Suppressor macrophage (primary cell): ENCODE data around the gene RRAS.

ENCODE experiments used
- DNase-seq, 4 experiments: peaks; one replicate each; pipeline ENCODE4 v3.0.0-alpha.2; 2020 to 2022

RRAS gene

DNA sequence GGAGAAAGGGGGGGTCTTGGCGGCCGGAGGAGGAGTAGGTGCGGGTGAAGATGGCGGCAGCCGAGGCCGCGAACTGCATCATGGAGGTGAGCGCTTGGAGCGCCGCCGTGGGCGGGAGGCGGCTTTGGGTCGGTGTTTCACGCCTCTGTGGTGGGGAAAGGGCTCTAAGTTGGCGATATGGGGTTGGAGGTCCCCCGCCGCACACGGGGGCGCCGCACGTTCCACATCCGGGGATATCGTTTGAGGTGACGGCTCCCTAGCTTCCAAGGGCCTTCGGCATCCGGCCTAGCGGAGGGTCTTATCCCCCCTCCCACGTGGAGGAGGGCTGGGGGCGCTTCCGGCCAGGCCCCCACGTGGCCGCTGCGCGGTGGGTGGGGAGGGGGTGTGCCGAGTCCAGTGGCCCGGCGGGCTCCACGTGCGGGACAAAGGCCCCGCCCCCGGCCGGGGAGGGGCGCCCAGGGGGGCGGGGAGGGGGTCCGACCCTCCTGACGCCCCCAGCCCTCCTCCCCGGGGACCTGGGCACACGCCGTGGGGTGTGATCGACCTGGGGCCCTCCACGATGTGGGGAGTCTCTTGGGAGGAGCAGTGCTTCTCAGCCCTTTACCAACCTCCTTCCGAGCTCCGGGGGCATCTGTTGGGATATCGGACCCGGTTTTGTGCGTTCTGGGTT is 37.4 kb upstream of the RRAS start, which contains the start of gene PRMT1:
Gene PRMT1, plus strand, starts transcription at position 41 of the 670 bp plus-strand sequence. Its CDS starts 10 bp downstream, at position 51.
- peak; percentile 32 to 73 (median 46) for DNase-seq

DNA sequence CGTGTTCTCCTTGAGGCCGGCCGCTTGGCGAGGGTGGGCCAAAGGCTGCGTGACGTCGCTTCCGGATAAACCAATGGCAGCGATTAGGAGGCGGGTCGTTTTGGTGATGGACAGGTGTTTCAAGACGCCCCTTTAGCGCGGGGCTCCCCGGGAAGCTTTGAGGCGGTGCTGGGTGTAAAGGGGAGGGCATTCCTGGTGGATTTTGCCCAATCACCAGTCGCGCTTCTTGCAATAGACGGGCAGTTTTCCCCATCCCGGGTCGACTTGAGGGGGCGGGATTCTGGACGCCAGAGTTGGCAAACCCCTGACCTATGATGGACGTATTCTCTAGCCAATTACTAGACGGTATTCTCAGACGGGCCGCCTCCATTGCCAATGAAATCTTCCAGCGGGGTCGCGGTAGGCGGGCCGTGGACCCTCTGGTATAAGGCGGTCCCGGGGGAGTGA is 36.9 kb upstream of the RRAS start:
- peak; percentile 100 for DNase-seq

DNA sequence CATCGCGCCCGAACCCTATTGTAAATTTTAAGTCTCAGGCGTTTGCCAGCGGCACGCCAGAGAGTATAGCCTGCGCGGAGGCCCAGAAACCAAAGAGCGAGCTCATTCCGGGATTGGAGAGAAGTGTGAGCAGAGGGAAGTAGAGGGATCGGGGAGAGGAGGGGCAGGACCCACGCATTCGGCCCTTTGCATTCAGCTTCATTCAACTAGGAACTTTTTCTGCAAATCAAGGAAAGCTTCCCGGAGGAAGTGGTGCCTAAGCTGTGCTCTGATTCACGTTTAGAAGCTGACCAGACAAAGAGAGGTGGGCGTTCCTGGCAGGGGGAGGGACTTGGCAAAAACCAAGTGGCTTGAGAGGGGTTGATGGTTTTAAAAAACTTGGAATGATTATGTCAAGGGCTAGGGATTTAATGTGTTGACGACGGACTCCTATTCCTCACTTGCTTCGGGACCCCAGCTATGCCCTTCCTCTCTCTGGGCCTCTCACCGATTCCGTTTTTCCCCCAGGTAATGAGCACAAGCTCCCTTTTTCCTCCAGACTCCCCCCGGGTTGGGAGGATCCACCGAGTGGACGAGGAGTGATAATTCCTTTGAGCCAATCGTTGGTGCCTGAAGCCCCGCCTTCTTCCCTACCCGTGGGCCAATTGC is 36.3 kb upstream of the RRAS start:
- peak; percentile 92 to 97 (median 96) for DNase-seq

DNA sequence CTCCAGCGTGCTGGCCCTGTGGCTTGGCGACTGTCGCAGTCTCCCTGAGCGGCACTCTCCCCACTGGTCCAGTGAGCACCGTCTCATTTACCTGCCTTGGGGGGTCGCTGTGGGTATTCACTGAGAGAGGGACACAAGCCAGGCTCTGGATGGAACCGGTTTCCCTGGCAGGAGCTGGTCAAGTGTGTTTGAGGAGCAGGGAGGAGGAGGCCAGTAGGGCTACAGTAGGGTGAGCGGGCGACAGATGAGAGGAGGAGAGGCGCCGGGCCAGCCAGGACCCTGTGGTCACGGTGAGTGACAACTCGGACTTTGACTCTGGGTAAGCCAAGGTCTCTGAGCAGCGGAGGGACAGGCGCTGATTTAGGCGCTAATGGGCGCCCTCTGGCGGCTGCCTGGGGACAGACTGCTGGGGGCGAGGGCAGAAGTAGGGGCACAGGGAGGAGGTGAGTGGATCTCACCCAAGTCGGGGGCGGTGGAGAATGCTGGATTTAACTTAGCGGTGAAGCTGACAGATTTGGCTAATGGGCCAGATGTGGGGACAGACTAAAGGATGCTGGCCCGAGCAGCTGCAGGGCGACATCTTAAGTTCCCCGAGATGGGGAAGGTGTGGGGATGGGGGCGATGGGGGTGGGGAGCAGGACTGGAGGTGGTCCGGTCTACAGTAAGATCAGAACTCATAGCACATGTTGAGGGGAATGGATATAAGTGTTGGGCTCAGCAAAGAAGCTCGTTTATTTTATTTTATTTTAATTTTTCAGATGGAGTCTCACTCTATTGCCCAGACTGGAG is 32.4 kb upstream of the RRAS start:
- DNase-seq = peak; percentile 79 to 91 (median 84)

DNA sequence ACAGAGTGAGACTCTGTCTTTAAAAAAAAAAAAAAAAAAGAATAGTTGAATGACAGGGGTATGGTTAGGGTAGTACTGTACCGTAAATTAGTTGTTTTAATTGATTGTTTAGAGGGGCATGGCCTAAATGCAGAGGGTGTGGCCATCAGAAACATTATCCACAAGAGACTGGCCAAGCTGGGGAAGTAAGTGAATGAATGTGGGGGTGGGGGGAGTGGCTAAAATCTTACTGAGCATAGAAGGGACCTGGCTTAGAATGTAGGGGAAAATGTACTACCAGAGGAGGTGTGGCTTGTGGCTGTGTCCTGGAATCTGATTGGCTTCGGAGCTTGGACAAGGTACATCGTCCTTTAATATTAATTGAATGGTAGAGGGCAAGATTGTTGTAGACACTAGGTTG is 29.6 kb upstream of the RRAS start:
- DNase-seq = peak; percentile 27 to 56 (median 40)

DNA sequence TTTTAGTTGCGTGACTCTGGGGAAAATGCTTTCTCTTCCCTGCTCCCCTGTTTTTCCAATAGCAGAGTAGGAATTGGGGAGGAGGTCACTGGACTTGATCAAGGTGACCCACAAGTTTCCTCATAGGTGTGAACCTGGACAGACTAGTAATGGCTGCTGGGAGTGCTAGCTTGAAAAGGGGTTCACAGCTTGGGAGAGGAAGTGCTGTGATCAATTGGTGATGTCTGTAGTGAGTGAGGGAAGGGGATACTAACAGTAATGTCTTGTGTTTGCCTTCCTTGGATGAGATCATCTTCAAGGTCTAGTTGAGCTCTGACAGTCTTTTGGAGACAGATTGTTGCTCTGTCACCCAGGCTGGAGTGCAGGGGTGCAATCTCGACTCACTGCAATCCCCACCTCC is 27.5 kb upstream of the RRAS start:
- no peak for DNase-seq

DNA sequence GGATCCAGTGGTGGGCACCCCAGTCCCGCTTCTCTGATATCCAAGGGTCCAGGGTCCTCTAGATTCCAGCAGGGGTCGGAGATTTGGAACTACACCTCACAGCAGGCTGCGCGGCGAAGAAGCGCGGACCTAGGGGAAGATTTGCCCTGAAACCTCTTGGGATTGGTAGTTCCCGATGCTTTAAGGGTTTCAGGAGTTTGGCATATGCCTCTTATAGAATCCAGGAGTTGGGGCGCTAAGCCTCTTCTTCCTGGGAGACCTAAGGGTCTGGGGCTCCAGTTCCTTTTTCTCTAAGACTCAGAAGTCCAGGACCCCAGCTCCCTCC is 26.1 kb upstream of the RRAS start:
- DNase-seq = peak in 2 of 4 experiments; percentile 30 to 32

DNA sequence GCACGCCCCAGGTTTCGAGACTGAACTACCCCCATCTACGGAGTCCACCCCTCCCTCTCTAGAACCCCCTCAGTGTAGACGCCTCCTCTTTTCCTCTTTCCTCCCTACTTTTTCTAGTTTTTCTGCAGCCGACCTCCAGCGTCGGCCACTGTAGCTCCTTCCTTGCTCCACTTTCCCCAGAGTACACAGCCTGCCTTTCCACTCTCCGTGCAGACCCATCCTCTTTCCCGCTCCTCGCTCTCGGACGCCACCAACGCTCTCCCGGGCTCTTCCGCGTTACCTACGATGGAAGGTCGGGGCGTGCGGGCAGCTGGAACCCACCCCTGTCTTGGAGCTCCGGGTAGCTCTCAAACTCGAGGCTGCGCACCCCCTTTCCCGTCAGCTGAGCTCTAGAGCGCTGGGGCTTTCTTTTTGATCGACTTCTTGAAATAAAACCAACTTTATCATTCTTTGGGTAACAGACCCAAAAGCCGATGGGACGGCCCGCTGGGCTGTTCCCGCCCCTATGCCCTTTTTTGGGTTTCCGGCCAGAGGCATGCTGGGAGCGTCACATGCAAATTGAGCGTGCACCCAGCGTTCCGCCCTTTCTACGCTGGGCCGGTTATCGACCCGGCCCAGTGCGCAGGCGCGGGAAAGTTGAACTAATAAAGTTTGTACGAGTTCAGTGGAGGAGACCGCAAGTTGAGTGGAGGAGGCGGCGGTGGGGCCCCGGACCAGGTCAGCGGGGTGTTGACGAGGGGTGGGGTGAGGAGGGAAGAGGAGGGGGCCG is 25.6 kb upstream of the RRAS start, which contains the start of the genes BCL2L12 and IRF3:
Gene BCL2L12, plus strand, starts transcription at position 583 of the 769 bp plus-strand sequence. CDS start 760 bp downstream, outside the sequence.
Gene IRF3, minus strand, starts transcription at position 507 of the 769 bp plus-strand sequence. CDS start 1,019 bp downstream, outside the sequence.
- DNase-seq = peak; percentile 99

DNA sequence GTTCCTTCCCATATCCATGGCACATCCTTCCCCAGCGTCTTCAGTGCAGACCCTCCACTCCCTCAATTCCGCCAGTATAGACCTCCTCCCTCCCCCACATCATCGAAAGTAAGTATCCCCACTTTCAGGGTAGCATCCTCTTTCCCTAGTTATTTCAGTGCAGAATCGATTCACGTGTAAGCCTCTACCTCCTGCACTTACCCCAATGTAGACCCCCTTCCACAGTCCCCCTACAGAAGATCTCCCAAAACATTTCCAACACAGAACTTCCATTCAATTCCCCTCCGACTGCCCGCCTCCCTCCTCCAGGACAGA is 25.1 kb upstream of the RRAS start:
- DNase-seq = no peak

DNA sequence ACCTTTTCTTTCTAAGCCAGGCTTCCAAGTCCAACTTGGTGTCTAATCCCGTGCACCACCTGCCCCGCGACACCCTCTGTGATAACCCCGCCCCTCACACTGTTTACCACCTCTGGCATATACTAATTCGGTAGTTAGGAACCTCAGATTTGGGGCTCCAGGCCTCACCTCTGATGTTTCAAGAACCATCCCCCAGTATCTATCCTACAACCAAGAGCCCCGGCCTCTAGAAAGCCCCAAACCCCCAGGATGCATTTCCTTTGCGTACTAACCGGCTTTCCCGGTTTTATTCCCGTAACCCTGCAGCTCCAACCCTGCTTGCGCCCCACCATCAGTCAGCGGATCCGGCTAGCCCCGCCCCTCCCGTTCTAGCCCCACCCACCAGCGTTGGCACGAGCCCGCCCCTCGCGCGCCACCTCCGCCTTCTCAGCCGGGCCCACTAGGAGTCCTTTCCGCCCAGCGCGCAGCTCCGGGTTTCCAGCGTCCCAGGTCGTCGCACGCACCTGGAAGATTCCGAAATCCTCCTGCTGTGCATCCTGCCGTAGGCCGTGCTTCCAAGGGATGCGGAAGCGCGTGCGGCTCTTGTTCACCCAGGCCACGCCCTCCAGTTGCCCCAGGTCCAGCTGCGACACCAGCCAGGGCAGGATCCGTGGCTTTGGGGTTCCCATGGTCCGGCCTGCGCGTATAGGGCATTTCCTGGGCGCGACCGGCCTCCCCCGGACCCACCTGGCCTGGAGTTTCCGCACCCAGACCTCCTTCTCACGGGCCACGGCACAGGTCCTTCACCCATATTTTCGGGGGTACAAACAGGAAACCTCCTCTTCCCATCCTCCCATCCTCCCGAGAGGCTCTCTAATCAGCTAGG is 24.5 kb upstream of the RRAS start:
- DNase-seq = peak; percentile 76 to 93 (median 85)

DNA sequence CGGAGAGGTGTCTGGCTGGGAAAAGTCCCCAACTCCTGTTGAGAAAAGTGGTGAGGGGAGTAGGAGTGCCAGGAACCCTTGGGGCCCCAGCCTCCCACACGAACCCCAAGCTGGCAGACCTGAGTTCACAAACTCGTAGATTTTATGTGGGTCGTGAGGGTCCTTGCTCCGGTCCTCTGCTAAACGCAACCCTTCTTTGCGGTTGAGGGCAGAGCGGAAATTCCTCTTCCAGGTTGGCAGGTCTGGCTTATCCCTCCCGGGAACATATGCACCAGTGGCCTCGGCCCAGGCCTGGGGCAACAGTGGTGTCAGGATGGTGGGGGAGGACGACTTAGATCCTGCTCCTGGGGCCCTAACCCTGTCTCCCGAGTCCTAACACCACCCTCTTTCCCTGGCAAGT is 23.3 kb upstream of the RRAS start:
- DNase-seq = no peak

DNA sequence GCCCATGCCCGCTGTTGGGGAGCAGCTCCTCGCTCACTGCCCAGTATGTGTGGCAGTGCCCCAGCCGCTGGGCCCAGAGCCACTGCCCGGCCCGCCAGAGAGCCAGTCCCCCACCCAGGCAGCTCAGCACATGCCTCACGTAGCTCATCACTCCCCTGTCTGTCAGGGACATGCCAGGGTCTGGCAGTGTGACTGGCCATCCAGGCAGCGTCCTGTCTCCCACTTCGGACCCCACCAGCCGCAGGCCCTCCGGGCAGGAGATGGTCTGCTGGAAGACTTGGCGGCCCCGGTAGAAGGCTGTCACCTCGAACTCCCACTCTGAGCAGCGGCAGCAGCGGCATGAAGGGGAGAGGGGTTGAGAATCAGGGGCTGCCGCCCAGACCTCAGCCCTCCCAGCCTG is 22.1 kb upstream of the RRAS start:
- no peak for DNase-seq

DNA sequence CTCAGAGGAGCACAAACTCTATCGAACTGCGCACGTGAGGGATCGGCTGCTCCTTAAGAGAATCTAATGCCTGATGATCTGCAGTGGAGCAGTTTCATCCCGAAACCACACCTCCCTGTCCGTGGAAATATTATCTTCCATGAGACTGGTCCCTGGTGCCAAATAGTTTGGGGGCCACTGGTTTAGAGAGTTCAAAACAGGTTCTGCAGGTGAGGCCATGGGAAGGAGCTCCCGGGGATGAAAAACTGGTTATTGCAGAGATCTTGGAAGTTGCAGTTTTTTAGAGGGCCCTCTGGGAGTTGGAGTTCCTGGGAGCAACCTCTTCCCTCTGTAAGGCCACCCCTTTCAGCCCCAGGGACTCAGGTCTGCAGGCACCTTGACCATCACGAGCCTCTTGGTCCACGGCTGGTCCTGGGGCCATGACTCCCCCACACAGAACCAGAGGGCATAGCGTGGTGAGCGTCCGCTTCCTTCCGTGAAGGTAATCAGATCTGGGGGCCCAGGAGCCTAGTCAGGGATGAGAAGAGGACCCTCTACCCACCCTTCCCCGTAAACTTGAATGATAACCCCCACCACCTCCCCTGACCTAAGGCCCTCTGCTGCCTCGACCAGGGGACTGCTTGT is 20.5 kb upstream of the RRAS start:
- DNase-seq = no peak

DNA sequence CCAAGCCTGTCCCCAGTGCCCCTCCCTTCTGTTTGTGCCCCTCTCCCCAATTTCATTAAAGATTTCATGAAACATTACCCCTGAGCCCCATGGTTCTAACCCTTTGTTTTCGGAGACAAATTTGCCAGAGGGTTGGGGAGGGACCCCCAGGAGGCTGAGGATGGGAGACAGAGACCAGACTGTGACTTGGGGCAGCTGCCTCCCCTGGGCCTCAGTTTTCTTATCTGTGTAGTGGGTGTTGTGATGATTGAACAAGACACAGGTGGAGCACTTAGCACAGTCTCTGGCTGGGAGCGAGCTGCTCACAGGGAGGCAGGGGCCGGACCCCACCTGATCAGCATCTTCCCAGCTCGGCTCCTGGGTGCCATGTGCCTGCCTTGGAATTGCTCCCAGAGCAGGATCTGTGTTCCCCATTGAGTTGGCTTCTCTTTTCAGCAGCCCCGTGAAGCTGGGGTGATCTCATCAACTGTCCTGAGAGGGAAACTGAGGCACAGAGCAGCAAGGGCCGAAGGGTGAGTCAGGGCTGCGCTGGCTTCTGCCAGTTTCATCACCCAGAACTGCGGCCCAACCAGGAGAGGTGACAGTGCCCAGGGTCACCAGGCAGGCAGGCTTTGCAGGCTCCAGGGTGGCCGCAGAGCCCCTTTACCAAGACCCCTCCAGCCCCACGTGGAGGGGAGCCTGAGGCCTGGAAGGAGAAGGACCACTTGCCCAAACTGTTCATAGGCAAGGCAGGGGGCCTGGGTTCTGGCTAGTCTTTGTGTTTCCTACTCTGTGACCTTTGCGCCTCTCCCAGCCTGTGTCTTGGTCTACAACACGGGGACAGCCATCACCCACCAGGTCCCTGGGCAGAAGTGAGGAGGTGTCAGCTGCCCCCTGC is 18.9 kb upstream of the RRAS start:
- no peak for DNase-seq

DNA sequence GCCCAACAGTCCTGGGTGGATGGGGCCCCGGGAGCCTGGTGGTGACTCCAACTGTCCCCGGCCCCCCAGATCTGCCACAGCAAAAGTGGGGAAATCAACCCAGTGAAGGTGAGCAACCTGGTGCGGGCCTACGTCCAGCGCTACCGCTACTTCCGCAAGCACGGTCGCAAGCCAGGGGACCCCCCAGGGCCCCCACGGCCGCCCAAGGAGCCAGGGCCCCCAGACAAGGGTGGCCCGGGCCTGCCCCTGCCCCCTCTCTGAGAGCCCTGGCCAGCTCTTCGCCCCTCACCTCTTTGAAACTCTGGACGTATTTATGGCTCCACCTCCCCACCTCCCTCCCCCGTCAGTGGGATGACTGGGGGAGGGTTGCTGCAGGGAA is 18.2 kb upstream of the RRAS start:
- DNase-seq = no peak

DNA sequence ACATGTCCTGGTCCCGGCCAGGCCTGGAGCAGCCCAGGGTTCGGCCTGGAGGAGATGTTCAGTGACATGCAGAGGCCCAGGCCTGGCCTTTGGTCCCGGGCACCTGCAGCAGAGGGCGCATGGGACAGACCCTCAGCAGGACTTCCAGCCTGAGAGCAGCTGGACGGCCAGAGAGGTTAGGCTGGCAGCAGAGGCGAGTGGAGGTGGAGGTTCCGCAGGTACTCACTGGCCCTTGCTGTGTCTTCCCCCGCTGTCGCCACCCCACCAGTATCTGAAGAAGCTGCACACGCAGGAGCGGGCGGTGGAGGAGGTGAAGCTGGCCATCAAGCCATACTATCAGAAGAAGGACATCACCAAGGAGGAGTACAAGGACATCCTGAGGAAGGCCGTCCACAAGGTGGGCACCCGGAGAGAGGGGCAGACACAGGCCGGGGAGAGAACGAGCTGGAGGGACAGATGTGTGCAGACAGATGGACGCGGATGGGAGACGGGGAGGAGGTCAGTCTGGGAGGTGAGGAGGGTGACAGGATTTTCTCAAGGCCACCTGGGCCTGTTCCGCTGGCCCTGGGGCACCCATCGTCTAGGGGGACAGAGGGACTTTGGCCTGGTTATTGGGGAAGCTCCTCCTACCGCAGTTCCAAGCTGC is 17.7 kb upstream of the RRAS start:
- DNase-seq = no peak

DNA sequence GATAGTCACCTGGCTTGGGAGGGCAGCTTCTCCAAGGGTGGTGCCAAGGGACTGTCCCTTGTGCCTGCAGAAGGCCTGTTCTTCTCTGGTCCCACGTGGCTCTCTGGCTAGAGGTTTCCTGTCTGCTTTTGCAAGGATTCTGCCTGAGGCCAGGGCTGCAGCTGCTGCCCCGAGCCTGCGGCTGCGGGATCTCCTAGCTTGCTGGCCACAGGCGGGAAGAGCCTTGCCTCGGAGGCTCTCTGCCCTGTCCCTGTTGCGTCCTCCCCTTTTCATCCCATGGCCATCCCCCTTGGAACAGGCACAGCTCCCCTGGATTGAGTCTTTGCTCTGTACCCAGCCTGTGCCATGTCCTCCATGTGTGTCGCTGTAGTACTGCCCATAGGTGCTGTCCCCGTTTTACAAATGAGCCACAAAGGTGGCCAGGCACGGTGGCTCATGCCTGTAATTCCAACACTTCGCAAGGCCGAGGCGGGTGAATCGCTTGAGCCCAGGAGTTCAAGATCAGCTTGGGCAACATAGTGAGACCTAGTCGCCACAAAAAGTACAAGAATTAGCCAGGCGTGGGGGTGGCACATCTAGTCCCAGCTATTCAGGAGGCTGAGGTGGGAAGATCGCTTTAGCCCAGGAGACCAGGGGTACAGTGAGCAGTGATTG is 16.6 kb upstream of the RRAS start:
- DNase-seq = no peak

DNA sequence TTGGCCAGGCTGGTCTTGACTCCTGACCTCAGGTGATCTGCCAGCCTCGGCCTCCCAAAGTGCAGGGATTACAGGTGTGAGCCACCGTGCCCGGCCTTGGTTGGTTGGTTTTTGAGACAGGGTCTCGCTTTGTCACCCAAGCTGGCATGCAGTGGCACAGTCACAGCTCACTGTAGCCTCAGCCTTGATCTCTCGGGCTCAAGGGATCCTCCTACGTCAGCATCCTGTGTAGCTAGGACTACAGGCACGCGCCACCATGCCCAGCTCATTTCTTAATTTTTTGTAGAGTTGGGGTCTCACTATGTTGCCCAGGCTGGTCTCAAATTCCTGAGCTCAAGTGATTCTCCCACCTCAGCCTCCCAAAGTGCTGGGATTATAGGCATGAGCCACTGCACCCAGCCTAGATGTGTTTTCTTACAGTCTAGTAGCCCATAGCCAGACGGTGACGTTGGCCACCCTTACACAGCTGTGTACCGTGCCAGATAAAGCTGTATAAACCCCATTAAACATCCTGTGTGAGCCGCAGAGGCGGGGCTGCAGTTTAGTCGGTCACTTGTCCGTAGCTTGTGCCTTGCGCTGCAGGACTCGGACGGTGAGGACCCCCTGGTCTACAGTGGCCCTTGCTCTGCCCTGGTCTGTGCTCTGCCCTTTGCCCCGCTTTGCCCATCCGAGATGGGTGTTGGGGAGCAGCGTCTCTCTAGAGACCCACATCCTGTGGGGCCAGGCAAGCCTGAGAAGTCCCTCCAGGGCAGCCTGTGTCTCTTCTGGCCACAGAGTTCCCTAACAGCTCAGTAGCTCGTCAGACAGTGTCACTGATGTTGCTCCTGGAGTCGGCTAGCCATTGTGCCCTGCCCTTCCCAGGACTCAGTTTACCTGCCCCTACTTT is 15.9 kb upstream of the RRAS start:
- DNase-seq = no peak
